OCI-LY7 (cell line): Measurements from ENCODE around the gene RAB26. TPM values are rescaled to one million over a fixed set of nuclear protein-coding genes. Genes with fewer than 3 reads are reported as not detected.

Experiments
- BruUV-seq: library from RNA; stranded (reverse); fragments of 400-500 nt; replicated peaks from 2 replicates; lab custom pipeline; 2021; lab: Mats Ljungman, UMichigan
- CTCF ChIA-PET: fragments of 300-600 bp; sonication (Branson Sonifier 250); formaldehyde crosslinking; loops from one replicate; lab custom pipeline; 2022; ENCODE audit warnings: antibody characterized with exemption; ENCODE audit not compliant: unreplicated experiment; lab: Charles Lee
- POLR2A ChIA-PET: fragments of 300-600 bp; sonication (Branson Sonifier 250); formaldehyde crosslinking; loops from one replicate; lab custom pipeline; 2022; ENCODE audit warnings: antibody characterized with exemption; lab: Charles Lee
- DNase-seq: peaks from one replicate; pipeline ENCODE4 v3.0.0-alpha.2; 2015; ENCODE audit warnings: low spot score
- H2AFZ ChIP-seq: fragments of 200-600 bp; sonication (generic), shearing (Covaris generic); 2 replicates; pipeline ENCODE4 v1.6.1; 2014; ENCODE audit warnings: mild to moderate bottlenecking, antibody characterized with exemption, low read length, moderate library complexity
- H3K27ac ChIP-seq: fragments of 200-600 bp; sonication (generic); 2 replicates; pipeline ENCODE4 v1.5.1; 2014; ENCODE audit warnings: mixed run types, low read depth, mild to moderate bottlenecking, moderate library complexity, low read length, inconsistent platforms; ENCODE audit not compliant: poor library complexity, severe bottlenecking
- H3K36me3 ChIP-seq: fragments of 200-600 bp; sonication (generic); 2 replicates; pipeline ENCODE4 v1.6.1; 2014; ENCODE audit warnings: mild to moderate bottlenecking, antibody characterized with exemption, low read length, moderate library complexity, mixed read lengths; ENCODE audit not compliant: insufficient read depth
- H3K4me1 ChIP-seq: fragments of 200-600 bp; sonication (generic); 2 replicates; pipeline ENCODE4 v1.5.1; 2014; ENCODE audit warnings: mild to moderate bottlenecking, low read length; ENCODE audit not compliant: insufficient read depth, poor library complexity, severe bottlenecking
- H3K4me2 ChIP-seq: fragments of 200-600 bp; sonication (generic); 2 replicates; pipeline ENCODE4 v1.6.1; 2014; ENCODE audit warnings: mild to moderate bottlenecking, low read length
- H3K4me3 ChIP-seq: fragments of 200-600 bp; sonication (generic); 2 replicates; pipeline ENCODE4 v1.5.1; 2014; ENCODE audit warnings: mild to moderate bottlenecking, low read depth, low read length; ENCODE audit not compliant: poor library complexity, severe bottlenecking
- H3K79me2 ChIP-seq: fragments of 200-600 bp; sonication (generic); 2 replicates; pipeline ENCODE4 v1.6.1; 2016; ENCODE audit warnings: low read depth, mild to moderate bottlenecking, low read length, moderate library complexity, mixed read lengths; ENCODE audit not compliant: insufficient read depth
- H3K9me2 ChIP-seq: fragments of 200-600 bp; sonication (generic); 2 replicates; pipeline ENCODE4 v1.6.1; 2016; ENCODE audit warnings: mild to moderate bottlenecking, low read length, mixed read lengths; ENCODE audit not compliant: insufficient read depth
- H3K9me3 ChIP-seq: fragments of 200-600 bp; sonication (generic); 2 replicates; pipeline ENCODE4 v1.6.1; 2014; ENCODE audit warnings: mild to moderate bottlenecking, mixed run types, low read length, mixed read lengths
- H4K20me1 ChIP-seq: fragments of 200-600 bp; sonication (generic); 2 replicates; pipeline ENCODE4 v1.6.1; 2014; ENCODE audit warnings: mild to moderate bottlenecking, antibody characterized with exemption, low read length, moderate library complexity, mixed read lengths; ENCODE audit not compliant: insufficient read depth
- EZH2phosphoT487 ChIP-seq: fragments of 200-600 bp; sonication (generic); IDR thresholded peaks from 2 replicates; pipeline ENCODE4 v1.6.1; 2018; ENCODE audit warnings: low read depth, borderline replicate concordance, mild to moderate bottlenecking, mixed run types, antibody characterized with exemption, low read length, moderate library complexity, mixed read lengths
- intact Hi-C: fragments of 100-400 bp; cut with micrococcal nuclease; formaldehyde crosslinking; loops from one replicate; pipeline ENCODE4 v1.10.0; 2022; ENCODE audit not compliant: unreplicated experiment
- total RNA-seq, 2 experiments: library from RNA; depleted of rRNA in 1 of 2; stranded (reverse); fragments of >200 nt in 1 of 2; shearing (Covaris generic) in 1 of 2; gene quantifications; 2 replicates each; pipeline ENCODE4 v1.2.3, GENCODE V29; 2014 to 2022
- TF ChIP-seq, protein P1 (sequence below): fragments of 200-600 bp; sonication (generic); conservative IDR thresholded peaks from 2 replicates; pipeline ENCODE4 v1.5.1; 2014; ENCODE audit warnings: mild to moderate bottlenecking, antibody characterized with exemption, low read length, moderate library complexity, mixed read lengths

Gene RAB26
- total RNA-seq, 2 experiments from 2014 or later, result 5.0 to 9.5 TPM

- POLR2A ChIA-PET, result no interaction called here
- peaks cover 4% of the 10 kb centered on the region; the same call in 1 of the 2 replicates for H3K79me2 ChIP-seq
- no TSS peak for BruUV-seq
Measured at GRCh38 chr16:2166263-2167067, 18.0 kb downstream of the RAB26 start.

GRCh38 chr16:2167068-2167638, 18.7 kb downstream of the RAB26 start:
- Histone ChIP-seq H3K9me3 (0 out of 2 replicates have a peak, but pooled peaks cover 8% of the 10 kb centered on the region), H3K9me2 (no peaks in the 10 kb centered on the region), H3K27ac (no peak overlapping the region), H4K20me1 (no peaks in the 10 kb centered on the region), H3K4me1 (no peaks in the 10 kb centered on the region), H2AFZ (no peak overlapping the region), H3K4me3 (no peak overlapping the region), H3K4me2 (no peak overlapping the region), H3K36me3 (peaks cover 58% of the 10 kb centered on the region), H3K79me2 (peaks cover 4% of the 10 kb centered on the region; the same call in 1 of the 2 replicates)
- ChIA-PET POLR2A (no interaction called here), CTCF (no interaction called here)
- intact Hi-C loops, result no loop called here
- no TSS peak for BruUV-seq
- TF ChIP-seq, protein P1, sequence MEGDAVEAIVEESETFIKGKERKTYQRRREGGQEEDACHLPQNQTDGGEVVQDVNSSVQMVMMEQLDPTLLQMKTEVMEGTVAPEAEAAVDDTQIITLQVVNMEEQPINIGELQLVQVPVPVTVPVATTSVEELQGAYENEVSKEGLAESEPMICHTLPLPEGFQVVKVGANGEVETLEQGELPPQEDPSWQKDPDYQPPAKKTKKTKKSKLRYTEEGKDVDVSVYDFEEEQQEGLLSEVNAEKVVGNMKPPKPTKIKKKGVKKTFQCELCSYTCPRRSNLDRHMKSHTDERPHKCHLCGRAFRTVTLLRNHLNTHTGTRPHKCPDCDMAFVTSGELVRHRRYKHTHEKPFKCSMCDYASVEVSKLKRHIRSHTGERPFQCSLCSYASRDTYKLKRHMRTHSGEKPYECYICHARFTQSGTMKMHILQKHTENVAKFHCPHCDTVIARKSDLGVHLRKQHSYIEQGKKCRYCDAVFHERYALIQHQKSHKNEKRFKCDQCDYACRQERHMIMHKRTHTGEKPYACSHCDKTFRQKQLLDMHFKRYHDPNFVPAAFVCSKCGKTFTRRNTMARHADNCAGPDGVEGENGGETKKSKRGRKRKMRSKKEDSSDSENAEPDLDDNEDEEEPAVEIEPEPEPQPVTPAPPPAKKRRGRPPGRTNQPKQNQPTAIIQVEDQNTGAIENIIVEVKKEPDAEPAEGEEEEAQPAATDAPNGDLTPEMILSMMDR, result no peak
- TF ChIP-seq EZH2phosphoT487, result no peak
- no peak for DNase-seq

More at GRCh38 chr16:2166263-2167067, 18.0 kb downstream of the RAB26 start:
- no peak overlapping the region for H3K27ac ChIP-seq
- CTCF ChIA-PET, result interaction anchor here (0.6 kb wide), 1 partner anchor 221 kb away, joined by 6 read pairs; no protein-coding TSS in a partner anchor
- no peaks in the 10 kb centered on the region for H3K9me2 ChIP-seq
- H3K4me3 ChIP-seq, result no peak overlapping the region
- no peak overlapping the region for H2AFZ ChIP-seq
- no peaks in the 10 kb centered on the region for H4K20me1 ChIP-seq
- 0 out of 2 replicates have a peak, but pooled peaks cover 8% of the 10 kb centered on the region for H3K9me3 ChIP-seq
- H3K4me1 ChIP-seq, result no peaks in the 10 kb centered on the region
- no peak for TF ChIP-seq EZH2phosphoT487
- TF ChIP-seq, protein P1, result no peak
- intact Hi-C loops, result no loop called here
- peaks cover 65% of the 10 kb centered on the region for H3K36me3 ChIP-seq
- DNase-seq, result no peak
- H3K4me2 ChIP-seq, result no peak overlapping the region

DNA sequence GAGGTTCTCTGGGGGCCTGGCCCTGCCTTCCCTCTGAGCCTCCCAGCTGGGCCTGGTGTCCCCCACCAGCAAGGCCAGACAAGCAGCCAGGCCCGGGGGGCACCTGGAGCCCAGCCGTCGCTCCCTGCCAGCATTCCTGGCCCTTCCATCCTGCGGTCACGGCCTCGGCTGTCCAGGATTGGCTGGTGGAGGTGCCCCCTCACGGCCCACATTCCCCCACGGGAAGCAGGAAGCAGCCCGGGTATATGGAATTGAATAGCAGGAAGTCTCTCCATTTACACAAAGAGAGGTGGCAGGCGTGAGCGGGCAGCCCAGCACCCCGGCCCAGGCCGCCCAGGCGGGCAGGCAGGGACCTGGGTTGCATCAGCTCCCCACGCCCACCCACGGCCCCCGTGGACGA, 21.7 kb downstream of the RAB26 start:
- Histone ChIP-seq H2AFZ (no peak overlapping the region), H3K4me3 (no peak overlapping the region), H3K36me3 (peaks cover 55% of the 10 kb centered on the region), H3K27ac (no peak overlapping the region), H3K9me3 (no peaks in the 10 kb centered on the region), H3K4me1 (no peaks in the 10 kb centered on the region), H3K79me2 (no peaks in the 10 kb centered on the region), H3K9me2 (no peaks in the 10 kb centered on the region), H4K20me1 (no peaks in the 10 kb centered on the region), H3K4me2 (no peak overlapping the region)
- no peak for DNase-seq
- POLR2A ChIA-PET, result no interaction called here
- CTCF ChIA-PET, result no interaction called here
- BruUV-seq, result no TSS peak
- no peak for TF ChIP-seq EZH2phosphoT487
- TF ChIP-seq, protein P1, result no peak
- intact Hi-C loops, result no loop called here
